ENCODE results near the gene PJA2.

GRCh38 chr5:109411149-109411514, 1.4 kb upstream of the PJA2 start:
- TF ChIP-seq CTCF (IDR thresholded peaks at IDR 0.05; ENCODE audit: insufficient read depth, low read length) (no peak), POLR2AphosphoS5 (IDR thresholded peaks at IDR 0.05; ENCODE audit: low read depth) (no peak), REST (IDR thresholded peaks at IDR 0.05; ENCODE audit: insufficient replicate concordance, low read depth) (no peak)

Measured in HL-60 (cell line).